Smooth muscle cell (in vitro differentiated cells): ENCODE data around the gene GSC2. TPM values are rescaled to one million over a fixed set of nuclear protein-coding genes. Genes with fewer than 3 reads are reported as not detected.

ENCODE experiments used
- DNase-seq: peaks from one replicate; lab custom pipeline; 2025; ENCODE audit not compliant: unreplicated experiment; lab: John Stamatoyannopoulos, UW
- H2AFZ ChIP-seq: fragments of 200-600 bp; sonication (generic); 2 replicates; pipeline ENCODE4 v1.6.0; 2016; ENCODE audit warnings: antibody characterized with exemption, low read depth, mild to moderate bottlenecking
- H3F3A ChIP-seq: fragments of 200-600 bp; sonication (generic); 2 replicates; pipeline ENCODE4 v1.6.0; 2017; ENCODE audit warnings: antibody characterized with exemption, low read depth
- H3K27ac ChIP-seq: fragments of 200-600 bp; sonication (generic); 2 replicates; pipeline ENCODE4 v1.5.1; 2016; ENCODE audit warnings: low read depth, mild to moderate bottlenecking
- H3K27me3 ChIP-seq: fragments of 200-600 bp; sonication (generic); 2 replicates; pipeline ENCODE4 v1.6.1; 2016; ENCODE audit warnings: low read depth, mild to moderate bottlenecking
- H3K36me3 ChIP-seq: fragments of 200-600 bp; sonication (generic); 2 replicates; pipeline ENCODE4 v1.5.1; 2016; ENCODE audit warnings: low read depth
- H3K4me1 ChIP-seq: fragments of 200-600 bp; sonication (generic); 2 replicates; pipeline ENCODE4 v1.5.1; 2016; ENCODE audit warnings: low read depth
- H3K4me2 ChIP-seq: fragments of 200-600 bp; sonication (generic); 2 replicates; pipeline ENCODE4 v1.6.0; 2016; ENCODE audit warnings: mild to moderate bottlenecking
- H3K4me3 ChIP-seq: fragments of 200-600 bp; sonication (generic); 2 replicates; pipeline ENCODE4 v1.5.1; 2016; ENCODE audit warnings: mild to moderate bottlenecking
- H3K79me2 ChIP-seq: fragments of 200-600 bp; sonication (generic); 2 replicates; pipeline ENCODE4 v1.6.0; 2016; ENCODE audit warnings: low read depth, mild to moderate bottlenecking
- H3K9ac ChIP-seq: fragments of 200-600 bp; sonication (generic); 2 replicates; pipeline ENCODE4 v1.6.0; 2016; ENCODE audit warnings: low read depth
- H3K9me3 ChIP-seq: fragments of 200-600 bp; sonication (generic); replicated peaks from 2 replicates; pipeline ENCODE4 v1.5.1; 2016; ENCODE audit warnings: low read depth
- H4K20me1 ChIP-seq: fragments of 200-600 bp; sonication (generic); 2 replicates; pipeline ENCODE4 v1.6.0; 2016; ENCODE audit warnings: low read depth
- CTCF ChIP-seq: fragments of 200-600 bp; sonication (generic); IDR thresholded peaks from 2 replicates; pipeline ENCODE4 v1.5.1; 2017; ENCODE audit warnings: borderline replicate concordance, mild to moderate bottlenecking, antibody characterized with exemption; ENCODE audit not compliant: insufficient read depth, poor library complexity, severe bottlenecking
- WGBS: methylation state at CpG from one replicate; pipeline ENCODE4 v1.1.7; 2016; ENCODE audit warnings: low lambda C conversion rate; 5-methylcytosine and 5-hydroxymethylcytosine counted together
- polyA plus RNA-seq: library from polyadenylated mRNA; unstranded; fragments of >200 nt; fragmentation: Nextera tagmentation; extraction: Ambion mirVana; gene quantifications from 2 replicates; pipeline ENCODE4 v1.2.1, GENCODE V29; 2016
- total RNA-seq: library from RNA; depleted of rRNA; stranded (reverse); fragments of >200 nt; gene quantifications from 2 replicates; pipeline ENCODE4 v1.2.3, GENCODE V29; 2014

GSC2 gene
- total and polyA plus RNA-seq, 2 experiments from 2014 or later = not detected

GRCh38 chr22:19128946-19129727 lies 21.0 kb downstream of the GSC2 start:
- Histone ChIP-seq H3K4me3 (no peak overlapping the region), H3K9me3 (no peaks in the 10 kb centered on the region), H2AFZ (no peak overlapping the region), H3K79me2 (no peaks in the 10 kb centered on the region), H3K9ac (no peak overlapping the region), H3K27me3 (no peaks in the 10 kb centered on the region), H3K27ac (no peak overlapping the region), H3K4me2 (no peak overlapping the region), H4K20me1 (no peaks in the 10 kb centered on the region), H3F3A (no peaks in the 10 kb centered on the region), H3K36me3 (no peaks in the 10 kb centered on the region), H3K4me1 (no peaks in the 10 kb centered on the region)
- 94% methylated on average over 7 of the region's 7 CpGs for WGBS
- DNase-seq = no peak
- TF ChIP-seq CTCF = no peak

GRCh38 chr22:19128009-19128401 lies 22.1 kb downstream of the GSC2 start:
- Histone ChIP-seq H3K4me2 (no peak overlapping the region), H4K20me1 (no peaks in the 10 kb centered on the region), H3K27ac (no peak overlapping the region), H3K9ac (no peak overlapping the region), H3K9me3 (no peaks in the 10 kb centered on the region), H3K4me1 (no peaks in the 10 kb centered on the region), H3F3A (no peaks in the 10 kb centered on the region), H3K27me3 (no peaks in the 10 kb centered on the region), H3K4me3 (no peak overlapping the region), H3K36me3 (no peaks in the 10 kb centered on the region), H3K79me2 (no peaks in the 10 kb centered on the region), H2AFZ (no peak overlapping the region)
- WGBS = 95% methylated on average over 7 of the region's 7 CpGs
- no peak for DNase-seq
- no peak for TF ChIP-seq CTCF

- H3F3A ChIP-seq = no peaks in the 10 kb centered on the region
- H2AFZ ChIP-seq = no peak overlapping the region
- WGBS = 87% methylated on average over 16 of the region's 16 CpGs
- no peaks in the 10 kb centered on the region for H3K27me3 ChIP-seq
- no peak overlapping the region for H3K9ac ChIP-seq
- no peaks in the 10 kb centered on the region for H3K36me3 ChIP-seq
- no peaks in the 10 kb centered on the region for H3K4me1 ChIP-seq
- H3K79me2 ChIP-seq = no peaks in the 10 kb centered on the region
- H3K4me2 ChIP-seq = no peak overlapping the region
- no peak for DNase-seq
- no peaks in the 10 kb centered on the region for H3K9me3 ChIP-seq
- H3K4me3 ChIP-seq = no peak overlapping the region
- H4K20me1 ChIP-seq = no peaks in the 10 kb centered on the region
- TF ChIP-seq CTCF = no peak
- no peak overlapping the region for H3K27ac ChIP-seq
Observed at GRCh38 chr22:19127329-19128008, 22.6 kb downstream of the GSC2 start.
